Stimulated activated CD8-positive, alpha-beta memory T cell treated with anti-CD3 and anti-CD28 coated beads, Interleukin-12 subunit alpha, Interleukin-12 subunit beta, amount 100 ng/mL, for 24 hours (primary cell): ENCODE measurements around the gene FOXRED2.
"Not testable (repeated sequence)": the region's sequence is repeated elsewhere in the genome, so short reads cannot be mapped to it uniquely, and the experiment has no call there.

Experiments used
- DNase-seq: peaks from one replicate; pipeline ENCODE4 v3.0.0-alpha.2; 2020; ENCODE audit errors: extremely low read depth

Gene FOXRED2

DNA sequence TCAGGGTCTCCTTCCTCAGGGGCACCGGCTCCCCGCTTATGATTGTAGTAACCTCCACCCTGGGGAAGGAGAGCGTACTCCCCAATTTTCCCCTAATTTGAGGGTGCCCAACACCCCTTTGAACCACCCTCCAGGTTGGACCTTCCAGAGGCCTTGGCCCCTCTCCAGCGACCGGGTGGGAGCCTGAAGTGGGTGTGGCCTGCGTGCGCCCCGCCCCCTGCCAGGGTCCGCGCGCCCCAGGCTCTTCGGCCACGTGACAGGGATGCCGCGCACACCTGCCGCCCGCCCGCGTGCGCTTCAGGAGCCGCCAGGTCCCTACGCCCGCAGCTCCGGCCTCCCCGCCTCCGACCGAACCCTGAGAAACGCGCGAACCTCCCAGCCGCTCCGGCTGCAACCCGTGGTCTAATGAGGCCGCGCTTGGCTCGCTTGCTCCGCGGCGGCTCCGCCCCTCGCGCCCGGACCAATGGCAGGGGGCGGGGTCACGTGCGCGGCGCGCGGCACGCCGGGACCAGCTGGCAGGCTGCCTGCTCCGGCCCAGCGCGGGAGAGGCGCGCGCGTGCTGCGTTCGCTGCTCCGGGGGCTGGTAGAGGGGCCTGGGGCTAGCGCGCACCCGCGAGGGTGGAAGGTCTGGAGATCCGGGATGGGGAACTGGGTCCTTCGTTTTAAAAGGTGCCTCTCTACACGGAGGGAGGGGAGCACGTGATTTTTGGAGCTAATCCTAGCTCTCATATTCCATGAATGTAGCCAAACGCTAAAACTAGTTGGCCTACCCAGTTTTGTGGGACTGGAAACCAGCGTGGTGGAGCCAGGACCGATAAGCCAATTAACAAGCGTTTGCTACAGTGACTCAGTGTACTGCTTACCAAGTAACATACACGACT, at the start of gene FOXRED2:
Gene FOXRED2 (minus strand): TSS at position 404 of the 881 bp plus-strand sequence. CDS start 618 bp downstream, outside the sequence.
- DNase-seq, result peak; percentile 76

DNA sequence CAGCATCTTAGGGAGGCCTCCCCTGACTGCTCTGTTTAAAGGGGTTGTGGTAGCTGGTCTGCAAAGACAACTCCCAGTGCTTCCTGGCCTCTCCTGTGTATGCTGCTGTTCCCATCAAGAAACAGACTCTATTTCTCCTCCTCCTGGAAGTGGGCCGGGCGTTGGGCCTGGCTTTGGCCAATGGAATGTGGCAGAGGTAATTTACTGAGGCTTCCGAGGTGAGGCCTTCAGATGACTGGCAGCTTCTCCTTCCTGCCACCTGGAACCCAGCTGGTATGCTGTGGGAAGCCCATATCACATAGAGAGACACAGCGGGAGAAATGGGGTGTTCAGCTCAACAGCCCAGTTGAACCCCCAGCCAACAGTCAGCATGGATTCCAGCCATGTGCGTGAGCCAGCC, 47.3 kb upstream of the FOXRED2 start:
- DNase-seq, result no peak

DNA sequence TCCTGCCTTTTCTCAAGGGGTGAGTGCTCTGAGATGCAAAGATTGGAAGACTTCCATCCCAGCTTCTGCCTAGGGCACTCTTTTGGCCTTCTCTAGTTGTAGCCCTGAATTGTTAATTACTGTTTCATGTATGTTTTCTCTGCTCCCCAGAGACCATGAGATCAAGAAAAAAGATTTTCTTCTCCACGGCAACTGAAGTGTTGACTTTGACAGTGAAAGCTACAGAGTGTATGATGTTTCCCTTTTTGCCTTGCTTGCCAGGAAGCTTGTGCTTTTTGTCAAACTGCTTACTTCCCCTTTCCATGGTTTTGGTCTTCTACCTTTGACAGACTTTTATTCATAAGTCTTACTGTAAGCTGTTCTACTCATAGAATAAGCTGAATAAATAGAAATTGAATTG, 45.4 kb upstream of the FOXRED2 start:
- no peak for DNase-seq

DNA sequence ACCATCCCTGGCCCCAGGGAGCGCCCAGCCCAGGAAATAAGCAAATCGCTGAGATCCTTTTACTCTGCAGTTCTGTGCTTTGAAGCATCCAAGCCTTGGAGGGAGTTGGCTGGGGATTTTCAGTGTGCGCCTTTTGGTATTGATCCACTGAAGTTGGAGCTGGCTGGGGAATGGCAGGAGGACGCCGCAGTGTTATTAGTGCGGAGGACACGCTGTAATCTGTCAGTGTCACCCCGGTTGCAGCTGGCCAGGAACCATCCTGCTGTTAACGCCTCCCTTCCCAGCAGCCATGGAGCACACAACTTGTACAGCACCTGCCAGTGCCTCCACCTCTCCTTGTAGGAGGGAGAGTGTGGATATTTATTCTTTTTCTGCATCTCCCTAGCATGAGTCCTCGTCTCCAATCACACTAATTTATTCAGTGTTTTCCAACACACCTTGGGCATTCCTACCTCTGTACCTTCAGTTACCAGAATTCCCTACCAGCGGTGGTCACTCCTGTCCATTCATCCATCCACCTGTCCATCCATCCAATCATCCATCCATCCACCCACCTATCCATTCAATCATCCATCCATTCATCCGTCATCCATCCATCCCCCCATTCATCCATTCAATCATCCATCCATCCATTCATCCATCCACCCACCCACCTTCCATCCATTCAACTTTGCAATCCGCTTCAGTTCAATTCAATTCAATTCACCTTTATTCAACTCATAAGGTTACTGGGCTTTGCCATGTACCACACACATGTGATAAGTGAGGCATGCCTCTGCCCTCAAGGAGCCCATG, 44.1 kb upstream of the FOXRED2 start:
- no peak for DNase-seq

DNA sequence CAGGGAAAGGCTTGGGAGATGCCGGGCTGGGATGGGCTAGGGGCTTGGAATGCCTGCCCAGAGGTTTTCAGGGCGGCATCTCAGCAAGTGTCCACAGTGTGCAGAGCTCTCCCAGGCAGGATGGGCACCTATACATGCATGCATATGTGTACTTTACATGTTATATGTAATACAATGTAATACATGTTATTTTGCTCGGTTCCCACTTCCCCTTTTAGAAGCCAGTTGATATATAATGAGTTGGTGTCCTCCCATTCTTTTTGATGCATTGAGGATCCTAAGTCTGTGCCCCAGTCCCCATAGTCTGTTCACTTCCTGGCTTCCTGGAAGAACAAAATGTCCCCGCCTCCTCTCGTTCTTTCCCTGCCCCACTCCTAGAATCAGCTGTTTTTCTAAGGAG, 42.2 kb upstream of the FOXRED2 start:
- DNase-seq, result no peak

DNA sequence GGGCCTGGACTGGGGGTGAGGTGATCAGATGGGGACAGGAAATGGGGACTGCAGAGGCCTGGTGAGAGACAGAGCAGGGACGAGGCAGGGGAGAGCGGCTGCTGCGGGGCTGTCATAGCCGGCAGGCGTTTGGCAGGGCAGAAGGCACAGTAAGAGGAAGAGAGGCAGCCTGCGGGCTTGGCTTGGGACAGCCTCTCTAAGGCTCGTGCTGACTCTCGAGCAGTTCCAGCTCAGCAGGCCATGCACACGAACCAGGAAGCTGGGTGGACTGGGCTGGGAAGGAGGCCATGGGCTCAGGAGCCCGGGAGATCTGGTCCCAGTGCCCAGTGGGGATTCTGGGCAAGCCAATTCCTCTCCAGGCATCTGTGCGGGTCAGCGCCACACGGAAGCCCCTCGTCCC, 41.8 kb upstream of the FOXRED2 start:
- no peak for DNase-seq

DNA sequence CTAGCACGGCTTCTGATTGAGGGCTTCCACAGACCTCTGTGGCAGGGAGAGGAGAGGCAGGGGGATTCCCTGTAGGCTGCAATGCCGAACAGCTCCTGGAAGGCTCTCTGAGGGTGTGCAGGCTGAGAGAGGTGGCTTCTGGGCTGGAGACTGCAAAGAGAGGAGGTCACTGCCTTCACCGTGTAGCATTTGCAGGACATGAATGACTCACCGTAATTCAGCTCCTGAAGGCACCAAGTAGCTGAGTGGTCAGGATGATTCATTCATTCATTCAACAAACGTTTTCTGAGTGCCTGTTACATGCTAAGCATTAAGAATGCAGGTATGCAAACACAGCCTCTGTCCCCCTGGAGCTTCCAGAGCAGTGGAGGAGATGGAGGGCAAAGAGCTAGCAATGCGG, 40.1 kb upstream of the FOXRED2 start:
- DNase-seq, result no peak

DNA sequence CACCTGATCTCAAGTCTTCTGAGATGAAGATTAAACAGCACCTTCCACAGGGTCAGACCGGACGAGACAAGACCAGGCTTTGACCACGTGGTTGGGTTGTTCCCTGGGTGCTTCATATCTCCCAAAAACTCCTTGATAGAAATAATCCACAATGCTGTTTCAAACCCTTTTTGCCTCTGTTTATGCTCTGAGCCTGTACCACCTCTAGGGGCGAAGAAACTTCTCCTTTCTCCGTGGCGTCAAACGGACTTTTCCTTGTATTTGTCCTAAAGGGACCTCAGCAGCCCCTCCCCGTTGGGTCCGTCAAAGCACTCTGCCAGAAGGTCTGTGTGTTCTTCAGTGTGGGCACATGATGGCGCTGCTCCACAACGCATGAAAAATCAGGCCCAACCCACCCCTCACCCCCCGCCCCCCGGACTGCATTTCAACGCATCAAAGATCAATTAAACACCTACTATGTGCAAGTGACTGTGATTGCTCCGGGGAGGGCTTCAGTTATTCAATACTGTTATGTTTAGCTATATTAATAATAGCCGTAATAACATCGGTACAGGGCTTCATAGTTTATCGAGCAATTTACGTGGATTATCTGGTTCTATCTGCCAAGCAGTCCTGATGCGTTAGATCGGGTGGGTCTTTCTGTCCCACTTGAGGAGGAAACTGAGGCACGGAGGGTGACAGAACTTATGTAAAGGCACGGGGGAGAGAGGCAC, 39.4 kb upstream of the FOXRED2 start:
- no peak for DNase-seq

DNA sequence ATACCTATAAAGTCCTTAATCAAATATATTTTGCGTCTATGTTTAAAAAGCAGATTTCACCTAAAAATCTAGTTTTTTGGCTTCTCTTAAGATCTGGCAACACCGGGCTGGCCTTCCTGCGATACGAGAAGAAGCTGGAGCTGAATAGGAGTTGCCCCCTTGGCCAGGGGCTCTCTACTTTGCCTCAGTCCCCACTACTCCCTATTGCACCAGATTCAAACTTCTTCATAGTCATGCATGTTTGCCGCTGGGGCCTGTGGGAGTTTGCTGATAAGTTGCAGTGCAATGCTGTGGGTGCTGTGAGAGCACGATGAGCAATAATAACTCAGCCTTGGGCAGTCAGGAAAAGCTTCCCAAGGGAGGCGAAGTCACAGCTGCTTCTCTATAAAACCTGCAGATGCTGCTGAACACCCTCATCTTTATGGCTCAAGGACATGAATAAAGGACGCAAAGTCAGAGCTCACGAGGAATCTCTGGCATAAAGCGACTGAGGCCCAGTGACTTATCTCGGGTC, 37.3 kb upstream of the FOXRED2 start:
- DNase-seq, result no peak

DNA sequence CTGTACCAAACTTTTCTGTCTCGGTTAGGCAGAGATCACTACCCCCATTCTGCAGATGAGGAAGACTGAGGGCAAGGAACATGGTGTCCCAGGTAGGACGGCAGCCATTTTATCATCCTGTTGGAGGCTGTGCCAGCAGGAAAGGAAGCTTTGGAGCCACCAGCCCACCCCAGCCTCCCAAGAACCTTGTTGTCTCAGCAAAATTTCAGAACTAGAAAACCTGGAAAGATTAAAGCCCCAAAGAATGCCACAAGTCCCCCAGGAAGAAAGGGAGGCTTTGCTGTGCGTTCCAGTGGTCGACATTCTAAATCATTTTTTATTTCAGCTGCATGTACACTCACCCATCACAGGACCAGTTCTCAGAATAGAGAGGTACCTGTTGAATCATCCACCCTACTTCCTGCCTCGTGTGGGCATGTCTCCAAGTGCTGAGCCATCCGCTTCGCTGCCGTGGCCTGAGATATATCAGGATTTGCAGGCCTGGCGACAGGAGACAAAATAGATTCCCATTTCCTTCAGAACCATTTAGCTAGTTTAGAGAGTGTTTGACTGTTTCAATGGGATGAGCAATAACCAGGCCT, 35.1 kb upstream of the FOXRED2 start:
- DNase-seq, result peak; percentile 20

DNA sequence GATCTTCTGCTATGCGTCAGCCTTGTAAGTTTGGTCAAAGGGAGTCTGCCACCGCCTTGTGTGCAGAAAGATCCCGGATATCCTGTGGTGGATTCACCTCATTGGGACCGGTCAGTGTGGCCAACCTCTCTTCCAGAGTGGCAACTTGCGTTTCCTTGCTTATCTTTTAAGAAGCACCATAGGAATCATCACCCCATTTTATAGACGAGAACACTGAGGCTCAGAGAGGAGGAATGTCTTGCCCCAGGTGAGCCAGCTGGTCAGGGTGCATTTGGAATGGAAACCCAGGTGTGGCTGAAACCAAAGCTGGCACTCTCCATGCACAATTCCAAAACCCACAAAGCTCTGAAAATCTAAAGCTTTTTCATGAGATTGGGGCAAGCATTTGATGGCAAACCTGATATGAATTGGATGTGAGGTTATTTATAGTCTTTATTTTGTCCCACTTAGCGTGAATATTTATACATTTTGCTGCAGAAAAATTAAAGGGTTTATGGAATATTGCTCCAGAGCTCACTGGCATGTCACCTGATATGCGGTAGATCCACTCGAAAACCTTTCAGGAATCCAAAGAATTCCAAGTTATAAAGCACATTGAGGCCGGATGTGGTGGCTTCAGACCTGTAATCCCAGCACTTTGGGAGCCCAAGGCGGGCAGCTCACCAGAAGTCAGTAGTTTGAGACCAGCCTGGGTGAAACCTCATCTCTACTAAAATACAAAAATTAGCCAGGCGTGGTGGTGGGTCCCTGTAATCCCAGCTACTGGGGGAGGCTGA, 34.2 kb upstream of the FOXRED2 start:
- no peak for DNase-seq

DNA sequence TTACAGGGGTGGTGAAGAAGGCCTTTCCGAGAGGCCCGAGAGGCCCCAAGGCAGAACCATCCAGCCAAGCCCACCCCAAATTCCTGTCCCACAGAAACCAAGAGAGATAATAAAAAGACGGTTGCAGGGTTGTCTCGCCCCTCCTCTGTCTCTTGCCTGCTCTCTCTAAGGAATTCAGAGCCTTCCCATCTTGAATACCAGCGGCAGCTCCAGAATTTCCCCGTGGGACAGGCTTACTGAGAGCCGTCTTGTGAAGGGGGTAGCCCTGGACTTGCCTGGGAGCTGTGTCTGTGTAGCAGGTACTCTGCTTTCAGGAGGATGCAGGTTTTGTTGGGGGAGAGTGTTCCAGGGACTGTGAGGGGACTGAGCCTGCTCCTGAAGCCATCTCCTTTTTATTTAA, 31.7 kb upstream of the FOXRED2 start:
- no peak for DNase-seq

DNA sequence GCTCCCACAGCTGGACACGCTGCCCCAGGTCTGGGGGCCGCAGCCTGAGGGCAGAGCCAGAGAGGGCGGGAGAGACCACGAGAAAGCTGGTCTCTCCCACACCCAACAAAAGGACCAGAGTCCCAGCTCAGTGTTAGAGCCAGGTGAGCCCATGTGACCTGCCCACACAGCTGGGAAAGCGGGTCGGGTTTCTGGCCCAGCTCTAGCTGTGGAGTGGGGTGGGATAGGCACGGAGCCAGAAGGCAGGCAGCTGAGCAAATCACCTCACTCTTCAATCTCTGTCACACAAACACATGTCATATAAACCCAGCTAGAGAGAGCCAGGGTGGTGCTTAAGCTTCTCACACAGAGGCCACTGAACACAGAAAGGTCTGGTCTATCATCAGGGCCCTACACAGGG, 29.9 kb upstream of the FOXRED2 start:
- DNase-seq, result no peak

DNA sequence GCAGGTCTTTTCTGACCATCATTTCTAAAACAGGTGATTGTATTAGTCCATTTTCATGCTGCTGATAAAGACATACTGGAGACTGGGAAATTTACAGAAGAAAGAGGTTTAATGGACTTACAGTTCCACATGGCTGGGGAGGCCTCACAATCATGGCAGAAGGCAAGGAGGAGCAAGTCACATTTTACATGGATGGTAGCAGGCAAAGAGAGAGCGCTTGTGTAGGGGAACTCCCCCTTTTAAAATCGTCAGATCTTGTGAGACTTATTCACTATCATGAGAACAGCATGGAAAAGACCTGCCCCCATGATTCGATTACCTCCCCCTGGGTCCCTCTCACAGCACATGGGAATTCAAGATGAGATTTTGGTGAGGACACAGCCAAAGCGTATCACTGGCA, 26.5 kb upstream of the FOXRED2 start:
- DNase-seq, result not testable (repeated sequence)

DNA sequence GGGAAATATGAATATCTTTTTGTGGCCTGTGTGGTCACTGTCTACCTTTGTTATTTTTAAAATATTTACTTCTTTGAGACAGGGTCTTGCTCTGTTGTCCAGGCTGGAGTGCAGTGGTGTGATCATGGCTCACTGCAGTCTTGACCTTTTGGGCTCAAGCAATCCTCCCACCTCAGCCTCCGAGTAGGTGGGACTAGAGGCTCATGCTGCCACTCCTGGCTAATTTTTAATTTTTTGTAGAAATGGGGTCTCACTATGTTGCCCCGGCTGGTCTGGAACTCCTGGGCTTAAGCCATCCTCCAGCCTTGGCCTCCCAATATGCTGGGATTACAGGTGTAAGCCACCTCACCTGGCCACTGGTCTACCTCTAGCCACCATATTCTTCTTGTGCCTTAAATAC, 25.6 kb upstream of the FOXRED2 start:
- no peak for DNase-seq

DNA sequence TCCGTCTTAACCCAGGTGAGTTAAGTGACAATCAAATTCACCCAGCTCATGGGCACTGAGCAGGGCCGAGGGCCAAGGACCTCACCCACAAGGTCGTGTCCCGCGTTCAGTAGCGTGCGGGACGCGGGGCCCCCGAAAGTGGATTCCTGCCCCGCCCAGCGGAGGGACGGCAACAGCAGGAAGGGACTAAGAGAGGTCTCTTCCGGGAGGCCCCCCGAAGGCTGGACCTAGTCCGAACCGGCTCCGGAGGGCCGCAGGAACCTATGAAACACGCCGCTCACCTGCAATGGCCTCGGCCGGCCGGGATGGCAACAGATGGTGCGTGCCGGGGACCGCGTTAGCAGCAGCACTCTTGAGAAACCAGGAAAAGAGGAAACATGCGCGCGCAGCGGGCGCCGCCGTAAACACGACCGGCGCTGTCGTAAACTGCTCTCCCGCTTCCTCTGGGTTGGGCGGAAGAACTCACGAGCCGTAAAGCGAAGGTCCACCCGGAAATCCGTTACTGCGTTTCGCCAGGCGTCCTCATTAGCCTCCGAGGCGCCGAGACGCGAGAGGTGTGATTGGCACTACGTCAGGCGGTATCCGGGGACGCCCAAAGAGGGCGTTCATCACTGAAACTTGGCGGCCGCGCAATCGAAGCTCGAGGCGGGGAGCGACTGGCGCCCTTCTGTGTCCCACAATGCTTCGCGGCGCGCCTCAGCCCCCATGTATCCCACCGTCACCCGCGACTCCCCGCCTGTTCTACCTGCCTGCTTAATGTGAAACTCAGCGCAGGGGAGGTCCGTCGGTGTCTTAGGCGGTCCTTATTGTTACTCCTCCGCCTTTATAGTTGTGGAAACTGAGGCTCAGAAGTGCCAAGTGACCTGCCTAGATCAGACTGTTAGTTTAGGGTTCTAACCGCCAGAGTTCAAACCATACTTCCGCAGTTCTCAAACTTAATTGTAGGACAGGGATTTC, 22.2 kb upstream of the FOXRED2 start, which contains the start of gene EIF3D:
Gene EIF3D (minus strand): TSS at position 372 of the 957 bp plus-strand sequence. CDS start 3,045 bp downstream, outside the sequence.
- peak; percentile 93 for DNase-seq

DNA sequence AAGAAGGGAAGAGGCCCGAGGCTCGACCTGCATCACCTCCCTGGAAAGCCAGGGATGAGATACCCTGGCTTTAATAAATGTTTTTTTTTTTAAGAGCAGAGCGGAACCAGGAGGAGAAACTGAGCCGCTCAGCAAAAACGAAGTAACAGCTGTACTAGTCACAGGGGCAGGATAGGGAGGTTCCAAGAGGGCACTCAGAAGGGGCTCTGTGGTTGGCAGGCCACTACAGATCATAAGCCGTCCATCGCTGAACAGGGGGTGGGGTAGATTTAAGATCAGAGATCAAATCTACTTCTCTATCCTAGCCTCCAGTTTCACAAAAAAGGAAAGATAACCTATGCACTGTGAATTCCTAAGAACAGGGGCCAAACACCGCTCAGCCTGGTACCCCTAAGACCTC, 21.5 kb upstream of the FOXRED2 start:
- no peak for DNase-seq

DNA sequence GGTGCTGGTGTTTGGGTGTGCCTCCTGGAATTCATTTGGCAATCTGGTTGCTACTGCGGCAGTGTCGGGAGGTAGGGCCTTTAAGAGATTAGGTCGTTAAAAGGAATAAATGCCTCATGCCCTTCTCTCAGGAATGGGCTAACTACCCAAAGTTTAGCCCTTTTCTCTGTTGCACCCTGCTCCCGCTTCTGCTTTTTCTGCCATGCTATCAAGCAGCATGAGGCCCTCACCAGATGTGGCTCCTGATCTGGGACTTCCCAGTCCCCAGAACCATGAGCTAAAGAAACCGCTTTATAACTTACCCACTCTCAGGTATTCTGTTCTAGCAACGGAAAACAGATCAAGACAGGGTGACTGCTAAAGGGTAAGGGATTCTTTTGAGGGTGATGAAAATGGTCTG, 15.8 kb upstream of the FOXRED2 start:
- DNase-seq, result no peak

DNA sequence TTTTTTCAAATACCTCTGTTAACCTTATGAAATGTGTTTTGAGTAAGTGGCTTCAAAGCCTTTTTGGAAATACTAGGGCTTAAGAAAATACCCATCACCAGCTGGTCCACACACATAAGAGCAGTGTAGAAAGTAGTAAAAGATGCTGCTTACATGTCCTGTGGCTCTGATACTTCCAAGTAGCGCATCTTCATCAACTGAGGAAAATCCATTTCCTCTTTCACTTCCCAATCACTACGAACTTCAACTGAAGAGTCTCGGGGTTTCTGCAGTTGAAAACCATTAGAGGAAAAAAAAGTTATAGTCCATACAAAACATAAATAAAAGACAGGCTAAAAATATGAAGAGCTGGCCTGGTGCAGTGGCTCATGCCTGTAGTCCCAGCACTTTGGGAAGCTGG, 13.6 kb upstream of the FOXRED2 start:
- no peak for DNase-seq

DNA sequence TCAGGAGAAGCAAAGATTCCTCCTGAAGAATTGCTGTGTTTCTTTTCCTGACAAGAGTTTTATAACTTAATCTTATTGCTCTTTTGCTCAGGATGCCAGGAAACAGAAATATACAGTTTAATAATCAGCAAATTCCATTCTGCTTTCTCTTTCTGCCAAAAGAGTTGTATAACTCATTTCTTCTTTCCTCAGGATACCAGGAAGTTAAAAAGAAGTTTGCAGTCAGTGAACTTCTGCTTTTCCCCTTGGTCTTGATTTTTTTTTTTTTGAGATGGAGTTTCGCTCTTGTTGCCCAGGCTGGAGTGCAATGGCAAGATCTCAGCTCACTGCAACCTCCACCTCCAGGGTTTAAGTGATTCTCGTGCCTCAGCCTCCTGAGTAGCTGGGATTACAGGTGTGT, 13.1 kb upstream of the FOXRED2 start:
- not testable (repeated sequence) for DNase-seq
